Muscle of back (tissue), 11 donors: ENCODE measurements around the gene KIAA0040. TPM values are rescaled to one million over a fixed set of nuclear protein-coding genes. Genes with fewer than 3 reads are reported as not detected.
A peak's percentile ranks its signal among the peaks of the same experiment; 100 is the strongest.

Source experiments
- DNase-seq, 3 donors: peaks; one replicate each; pipeline versions ENCODE4 v3.0.0 to v3.0.0-alpha.2; 2013
- polyA plus RNA-seq, 10 donors: library from polyadenylated mRNA; unstranded; fragments of 120-200 nt; gene quantifications; one replicate each; pipeline ENCODE4 v1.2.1, GENCODE V29; 2013; ENCODE audit not compliant: insufficient read length in 10 of 10

Gene KIAA0040
- polyA plus RNA-seq, 10 donors, result 11.6 to 21.5 (median 15.8) TPM

DNA sequence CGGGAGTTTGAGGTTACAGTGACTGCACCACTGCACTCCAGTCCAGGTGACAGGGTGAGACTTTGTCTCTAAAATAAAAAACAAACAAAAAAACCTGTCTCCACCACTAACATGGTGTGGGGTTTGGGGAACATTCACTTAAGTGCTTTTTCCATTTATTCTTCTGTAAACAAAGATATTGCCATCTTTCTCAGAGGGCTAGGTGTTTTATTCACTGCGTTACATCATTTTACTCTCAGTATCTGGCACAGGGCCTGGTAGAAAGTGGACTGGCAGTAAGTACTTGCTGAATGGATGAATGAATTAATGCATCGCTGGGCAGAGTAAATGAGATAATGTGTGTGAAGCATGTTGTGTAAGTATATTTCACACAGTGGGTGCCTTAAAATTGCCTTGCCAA is 20.1 kb downstream of the KIAA0040 start:
- no peak for DNase-seq

DNA sequence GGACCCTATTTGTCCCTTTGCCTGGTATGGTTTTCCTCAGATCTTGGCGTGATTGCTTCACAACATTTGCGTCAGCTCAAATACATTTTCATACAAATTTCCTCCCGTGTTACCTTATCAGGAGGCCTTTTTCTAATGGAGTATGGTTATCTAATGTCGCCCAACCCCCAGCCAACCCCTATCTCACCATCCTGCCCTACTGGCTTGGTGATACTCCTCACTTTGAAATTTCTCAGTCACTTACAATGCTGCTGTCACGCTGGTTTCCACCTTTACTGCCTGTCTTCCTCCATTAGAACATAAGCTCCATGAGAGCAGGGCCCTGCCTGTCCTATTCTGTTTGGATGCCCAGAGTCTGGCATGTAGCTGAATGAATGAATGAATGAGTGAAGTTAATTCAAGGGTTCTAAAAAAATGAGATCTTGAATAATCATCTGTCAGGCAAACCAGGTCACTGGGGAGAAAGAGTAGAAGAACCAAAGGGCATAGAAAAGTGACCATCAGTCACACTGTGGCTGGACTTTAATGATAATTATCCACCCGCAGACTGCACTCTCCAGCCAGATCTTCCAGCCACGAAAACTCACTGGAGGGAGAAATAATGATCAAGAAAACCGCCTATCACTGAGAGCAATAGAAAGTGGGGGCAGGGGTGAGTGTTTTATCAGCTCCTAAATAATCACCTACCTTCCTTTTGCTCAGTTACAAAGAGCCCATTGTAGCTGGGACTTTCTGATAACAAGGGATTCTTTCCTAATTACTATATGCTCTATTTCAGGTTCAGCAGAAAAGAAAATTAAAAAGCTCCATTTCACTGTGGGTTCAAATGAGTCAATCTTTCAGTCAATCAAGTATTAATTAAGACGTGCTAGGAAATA is 21.3 kb downstream of the KIAA0040 start:
- DNase-seq, result no peak

DNA sequence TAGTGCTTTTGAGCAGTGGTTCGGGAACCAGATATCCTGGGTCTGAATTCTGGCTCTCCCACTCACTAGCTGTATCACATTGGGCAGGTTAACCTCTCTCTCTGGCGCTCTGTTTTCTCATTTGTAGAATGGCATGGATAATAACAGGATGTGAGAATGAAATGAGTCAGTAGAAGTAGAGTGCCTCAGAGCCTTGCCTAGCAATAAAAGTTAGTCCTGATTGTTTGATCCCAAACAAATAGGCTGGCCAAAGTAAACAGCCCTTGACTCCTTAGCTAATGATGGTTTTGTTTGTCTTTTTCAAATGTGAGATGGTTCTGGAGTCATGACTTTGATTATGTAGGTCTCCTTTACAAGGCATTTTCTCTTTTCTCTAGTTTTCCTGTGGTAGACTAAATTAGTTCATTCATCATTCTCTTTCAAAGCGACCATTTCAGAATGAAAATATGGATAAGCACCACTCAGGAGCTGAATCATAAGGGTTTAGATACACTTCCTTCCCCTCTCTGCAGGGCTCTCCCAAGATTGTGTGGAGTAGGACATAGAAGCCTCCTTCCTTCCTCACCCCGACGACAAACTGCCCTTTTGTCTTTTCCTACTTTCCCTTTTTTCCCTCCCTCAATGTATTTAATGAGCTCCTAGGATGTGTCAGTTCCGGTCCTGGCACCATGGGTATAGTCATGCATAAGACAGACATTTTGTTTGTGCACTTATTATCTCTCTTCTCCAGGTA is 23.1 kb downstream of the KIAA0040 start:
- no peak for DNase-seq

DNA sequence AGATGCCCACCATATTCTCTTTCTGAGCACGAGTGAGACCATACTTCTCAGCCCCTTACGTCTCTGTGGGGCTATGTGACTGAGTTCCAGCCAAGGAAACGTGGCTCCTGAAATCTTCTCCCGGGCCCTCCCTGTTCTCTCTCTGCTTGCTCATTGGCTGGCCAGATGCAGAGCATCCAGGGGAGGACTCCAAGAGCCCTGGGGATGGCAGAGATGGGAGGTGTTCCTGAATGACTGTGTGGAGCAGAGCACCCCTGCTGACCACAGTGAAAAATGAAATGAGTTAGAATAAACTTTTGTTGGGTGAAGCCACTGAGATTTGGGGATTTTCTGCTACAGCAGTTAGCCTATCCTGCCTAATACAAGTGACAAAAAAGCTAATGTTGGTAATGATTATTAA is 23.8 kb downstream of the KIAA0040 start:
- no peak for DNase-seq

DNA sequence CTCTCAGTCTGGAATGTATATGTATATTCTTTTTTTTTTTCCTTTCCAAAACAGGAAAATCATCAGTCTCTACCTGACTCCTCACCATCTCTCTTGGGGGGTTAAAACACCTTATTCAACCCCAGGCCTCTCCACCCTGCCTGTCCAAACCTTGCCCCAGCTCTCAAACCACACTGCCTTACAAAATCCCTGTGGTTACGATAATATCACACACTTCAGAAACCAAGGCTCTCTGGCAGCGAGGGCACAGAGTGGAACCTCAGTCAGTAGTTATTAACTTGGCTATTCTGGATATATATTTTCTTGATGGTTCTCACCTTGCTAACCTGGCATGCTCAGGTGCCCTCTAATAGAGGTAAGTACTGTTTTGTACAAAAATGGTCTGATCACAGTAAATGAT is 24.7 kb downstream of the KIAA0040 start:
- DNase-seq, result no peak

DNA sequence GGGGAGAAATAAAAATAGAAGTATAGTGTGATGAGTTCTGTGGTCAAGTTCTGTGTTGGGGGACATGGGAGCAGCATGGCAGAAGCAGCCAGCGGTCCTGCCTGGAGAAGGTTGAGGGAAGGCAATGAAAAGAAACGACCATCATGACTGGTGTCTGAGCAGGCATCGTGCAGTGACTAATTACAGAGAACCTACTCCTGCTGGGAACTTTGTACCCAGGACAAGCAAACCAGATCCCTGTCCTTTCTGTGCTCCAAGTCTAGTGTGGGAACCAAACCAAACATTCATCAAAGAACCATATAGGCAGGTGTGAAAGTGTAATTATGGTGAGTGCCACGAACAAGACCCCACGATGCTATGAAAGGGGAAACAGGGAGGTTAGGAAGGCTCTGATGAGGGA is 25.8 kb downstream of the KIAA0040 start:
- DNase-seq, result no peak

DNA sequence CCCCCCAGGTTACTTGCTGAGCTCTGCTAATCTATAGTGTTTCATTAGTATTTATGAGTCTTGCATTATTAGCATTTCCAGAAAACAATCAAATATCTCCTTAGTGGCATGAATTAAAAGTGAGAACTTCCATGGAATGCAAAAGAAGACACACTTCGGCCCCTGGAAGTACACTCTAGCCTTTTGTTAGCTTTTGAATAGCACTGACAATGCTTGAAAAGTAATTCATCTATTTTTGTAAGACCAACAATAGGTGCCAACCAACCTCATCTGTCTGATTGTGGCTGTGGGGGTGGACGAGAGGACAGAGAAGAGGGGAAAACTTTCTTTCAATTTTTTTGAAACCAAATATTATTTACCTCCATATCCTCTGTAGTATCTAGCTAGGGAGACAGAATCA is 27.8 kb downstream of the KIAA0040 start:
- no peak for DNase-seq

DNA sequence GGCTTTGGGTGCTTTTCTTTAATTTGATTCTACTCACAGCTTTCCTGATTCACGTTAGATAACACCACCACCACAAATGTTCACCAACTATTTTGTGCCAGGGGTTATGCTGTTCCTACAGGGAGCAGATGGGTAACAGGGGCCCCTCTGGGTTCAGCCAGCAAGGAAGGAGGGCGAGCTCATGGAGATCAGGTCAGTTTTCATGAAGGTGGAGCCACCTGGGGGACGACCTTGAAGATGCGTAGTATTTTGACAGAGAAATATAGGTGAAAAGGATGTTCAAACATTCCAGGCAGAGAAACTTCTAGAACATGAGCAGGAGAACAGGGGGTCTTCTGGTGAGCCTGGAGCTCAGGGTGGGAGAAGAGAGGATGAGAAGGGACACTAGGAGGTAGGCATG is 28.9 kb downstream of the KIAA0040 start:
- no peak for DNase-seq

DNA sequence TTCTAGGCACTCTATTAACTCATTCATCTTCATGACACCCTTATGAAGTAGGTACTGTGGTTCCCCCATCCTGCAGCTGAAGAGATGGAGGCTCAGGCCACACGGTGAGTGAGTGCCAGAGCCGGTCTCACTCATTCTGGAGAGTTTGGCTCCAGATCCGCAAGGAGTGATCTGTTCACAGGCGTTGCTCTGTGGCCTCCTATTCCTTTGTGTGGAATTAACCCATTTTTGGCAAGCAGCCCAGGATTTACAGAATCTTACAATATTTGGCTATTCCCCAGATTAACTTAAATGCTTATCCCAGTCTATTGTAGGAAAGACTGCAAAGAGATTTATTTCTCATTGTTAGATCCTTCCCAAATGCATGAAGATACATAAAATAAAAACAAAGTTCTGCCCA is 29.6 kb downstream of the KIAA0040 start:
- DNase-seq, result peak; percentile 60 to 93 (median 84)

DNA sequence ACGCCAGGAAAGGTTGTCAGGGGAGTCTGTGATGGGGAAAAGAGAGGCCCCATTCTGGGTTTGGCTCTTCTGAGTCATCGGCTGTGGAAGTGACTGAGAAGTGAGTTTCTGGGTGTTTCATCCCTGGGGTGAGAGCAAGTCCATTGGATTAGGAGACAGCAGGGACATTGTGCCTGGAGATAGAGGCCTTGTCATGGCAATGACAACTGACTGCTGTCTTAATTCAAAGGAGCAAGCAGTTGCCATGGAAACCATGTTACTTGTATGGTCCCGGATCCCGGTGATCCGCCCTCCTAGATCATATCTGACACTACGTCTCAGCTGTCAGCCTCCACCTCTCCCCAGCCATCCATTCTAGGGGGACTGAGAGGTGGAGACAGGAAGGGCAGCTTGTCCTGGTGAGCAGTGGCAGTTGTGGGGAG is 34.4 kb downstream of the KIAA0040 start:
- no peak for DNase-seq

DNA sequence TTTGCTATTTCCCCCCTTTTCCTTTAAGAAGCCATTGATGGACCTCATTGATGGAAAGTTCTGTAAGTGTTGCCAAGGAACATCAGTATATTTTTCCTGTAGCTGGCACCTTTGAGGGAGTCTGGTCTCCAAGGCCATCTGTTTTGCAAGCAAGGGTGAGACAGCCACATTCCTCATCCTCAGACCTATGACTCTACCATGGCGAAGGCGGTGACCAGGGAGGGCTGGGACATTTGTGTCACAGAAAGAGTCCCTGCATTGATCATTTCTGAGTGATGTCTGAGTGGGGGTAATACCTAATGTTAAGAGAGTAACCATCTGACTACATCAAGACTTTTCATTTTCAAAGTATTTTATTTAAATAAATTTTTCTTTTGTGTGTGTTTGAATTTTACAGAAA is 35.4 kb downstream of the KIAA0040 start:
- no peak for DNase-seq

DNA sequence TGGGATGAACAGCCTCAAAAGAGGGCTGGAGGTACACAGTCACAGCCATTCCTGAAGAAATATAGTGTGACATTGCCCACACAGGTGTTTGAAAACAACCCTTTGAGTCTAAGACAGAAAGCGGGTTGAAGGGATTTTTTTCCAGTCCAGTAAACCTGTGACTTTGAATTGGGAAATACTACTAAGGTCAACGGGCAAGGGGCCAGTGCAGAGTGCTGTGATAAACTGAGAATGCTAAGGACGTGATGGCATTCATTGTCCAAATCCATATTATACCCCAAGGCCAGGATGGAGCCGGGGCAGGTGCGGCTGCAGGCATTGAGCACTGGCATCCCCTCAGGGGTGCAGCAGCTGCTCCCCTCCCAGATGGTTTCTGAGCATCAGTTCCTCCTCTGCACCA is 36.6 kb downstream of the KIAA0040 start:
- no peak for DNase-seq

DNA sequence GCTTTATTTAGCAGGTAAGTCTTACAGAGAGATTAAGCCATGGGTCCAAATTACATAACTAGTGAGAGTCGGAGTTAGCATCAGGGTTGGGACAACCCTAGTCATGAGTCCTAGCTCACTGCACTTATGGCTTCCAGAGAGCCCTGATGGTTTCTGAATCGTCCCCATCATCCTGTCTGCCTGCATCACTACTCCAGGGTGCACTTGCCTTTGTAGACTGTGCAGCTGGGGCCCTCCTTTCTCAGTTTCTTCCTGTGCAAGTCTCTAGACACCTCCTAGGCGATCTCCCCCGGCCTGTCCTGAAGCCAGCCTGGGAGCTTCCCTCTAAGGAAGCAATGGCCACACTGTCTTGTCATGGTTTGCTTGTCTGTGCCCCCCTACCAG is 37.1 kb downstream of the KIAA0040 start:
- DNase-seq, result no peak

DNA sequence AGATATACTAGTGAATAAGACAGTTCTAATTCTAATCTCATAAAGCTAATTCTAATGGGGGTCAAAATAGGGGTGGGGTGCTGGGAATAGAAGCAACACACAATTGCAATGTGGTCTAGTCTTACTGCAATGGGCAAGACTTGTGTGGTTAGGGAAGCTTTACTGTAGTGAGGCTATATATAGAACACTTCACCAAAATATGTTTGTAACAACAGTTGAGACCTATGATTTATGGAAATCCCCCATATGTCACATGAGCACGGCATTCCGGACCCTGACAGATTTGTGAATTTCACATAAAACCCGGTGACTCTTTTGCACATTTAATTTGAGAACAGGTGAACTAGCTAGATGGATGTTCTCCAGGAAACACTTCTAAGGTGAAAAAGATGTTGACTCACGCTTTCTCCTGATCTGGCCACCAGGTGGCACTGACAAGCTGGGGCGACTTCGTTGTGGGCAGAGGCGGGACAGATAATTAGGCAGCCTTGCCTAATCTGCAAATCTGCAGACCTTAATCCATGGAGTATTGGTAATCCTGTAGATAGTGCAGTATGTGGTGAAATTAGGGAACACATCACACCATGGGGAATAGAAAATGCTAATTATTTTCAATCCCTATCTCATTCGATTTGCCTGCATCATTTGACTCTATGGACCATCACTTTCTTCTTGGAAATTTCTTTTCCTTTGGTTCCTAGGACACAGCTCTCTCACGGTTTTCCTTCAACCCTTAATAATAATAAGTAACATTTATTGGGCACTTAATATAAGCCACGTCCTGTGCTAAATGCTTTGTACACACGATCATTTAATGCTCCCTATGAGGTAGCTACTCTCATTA is 37.7 kb downstream of the KIAA0040 start:
- DNase-seq, result peak; percentile 47 to 81 (median 76)

DNA sequence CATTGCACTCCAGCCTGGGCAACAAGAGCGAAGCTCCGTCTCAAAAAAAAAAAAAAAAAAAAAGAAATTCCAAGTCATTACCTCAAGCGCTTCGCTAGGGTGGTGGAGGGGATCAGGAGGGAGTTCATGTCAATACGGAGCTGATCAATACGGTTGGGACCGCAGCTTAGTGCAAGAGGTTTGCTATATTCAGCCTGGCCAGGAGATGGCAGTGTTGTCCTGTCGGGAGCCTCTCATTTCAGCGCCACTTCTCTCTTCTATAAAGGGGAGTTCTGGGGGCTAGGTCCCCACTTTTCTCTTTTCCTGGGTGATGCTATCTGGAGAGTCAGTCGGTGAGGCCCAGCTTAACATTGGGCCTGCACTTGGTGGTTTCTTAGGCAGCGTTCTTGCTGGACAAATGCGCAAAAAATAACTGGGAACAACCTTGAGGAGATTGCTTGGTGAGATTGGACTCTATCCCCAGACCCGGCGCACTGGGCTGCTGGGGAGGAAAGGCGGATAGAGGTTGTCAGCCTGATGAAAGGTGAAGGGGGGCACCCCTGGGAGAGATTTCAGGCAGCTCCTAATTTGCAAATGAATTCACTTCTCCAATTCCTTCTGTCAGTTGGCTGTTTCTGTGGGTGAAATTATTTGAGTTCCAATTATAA is 40.4 kb downstream of the KIAA0040 start:
- DNase-seq, result peak in 2 of 3 donors; percentile 73 to 78

DNA sequence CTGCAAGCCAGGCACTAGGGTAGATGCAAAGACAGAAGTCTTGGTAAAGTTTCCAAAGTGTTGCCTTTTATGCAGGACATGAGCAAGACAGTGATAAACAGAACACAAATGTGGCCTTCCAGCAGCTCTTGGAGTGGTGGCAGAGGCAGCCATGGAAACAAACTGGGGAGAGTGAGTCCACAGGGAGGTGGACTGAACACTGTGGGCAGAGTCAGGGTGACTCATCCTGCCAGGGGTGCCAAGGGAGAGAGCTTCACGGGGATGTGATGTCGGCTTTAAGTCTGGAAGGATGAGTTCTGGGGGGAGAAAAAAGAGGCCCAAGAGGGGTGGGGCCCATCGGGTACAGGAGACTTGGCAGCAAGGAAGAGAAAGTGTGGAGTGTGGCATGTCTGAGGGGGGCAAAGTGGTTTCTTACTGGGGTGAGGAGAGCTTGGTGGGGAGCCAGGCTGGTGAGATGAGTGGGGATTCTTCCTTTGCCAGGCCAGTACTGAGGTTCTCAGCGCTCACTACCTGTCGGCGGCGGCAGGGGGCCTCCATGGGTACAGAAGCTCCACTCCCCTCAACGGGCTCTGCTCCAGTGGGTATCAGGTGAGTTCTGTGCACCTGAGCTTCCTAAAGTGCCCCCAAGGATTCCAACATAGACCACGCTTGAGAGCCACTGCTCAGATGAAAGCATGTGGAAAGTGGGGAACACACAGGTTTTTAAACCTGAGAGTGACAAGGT is 41.8 kb downstream of the KIAA0040 start:
- no peak for DNase-seq

DNA sequence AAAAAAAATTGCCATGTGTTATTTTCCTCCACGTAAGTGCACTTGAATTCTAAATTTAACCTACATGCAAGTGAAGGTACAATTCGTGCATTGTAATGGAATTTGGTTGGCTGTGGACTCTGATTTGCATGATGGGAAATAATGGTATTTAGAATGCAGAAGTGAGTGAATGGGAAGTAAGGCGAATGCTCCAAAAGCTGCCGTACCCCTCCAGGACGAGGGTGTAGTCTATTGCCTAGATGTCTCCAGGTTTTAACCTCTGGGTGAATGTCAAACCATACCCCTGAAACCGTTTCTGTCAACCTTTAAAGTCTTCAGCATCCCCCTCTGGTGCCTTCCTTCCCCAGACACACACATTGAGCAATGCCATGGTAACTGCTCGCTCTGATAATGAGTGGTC is 44.5 kb downstream of the KIAA0040 start:
- no peak for DNase-seq

DNA sequence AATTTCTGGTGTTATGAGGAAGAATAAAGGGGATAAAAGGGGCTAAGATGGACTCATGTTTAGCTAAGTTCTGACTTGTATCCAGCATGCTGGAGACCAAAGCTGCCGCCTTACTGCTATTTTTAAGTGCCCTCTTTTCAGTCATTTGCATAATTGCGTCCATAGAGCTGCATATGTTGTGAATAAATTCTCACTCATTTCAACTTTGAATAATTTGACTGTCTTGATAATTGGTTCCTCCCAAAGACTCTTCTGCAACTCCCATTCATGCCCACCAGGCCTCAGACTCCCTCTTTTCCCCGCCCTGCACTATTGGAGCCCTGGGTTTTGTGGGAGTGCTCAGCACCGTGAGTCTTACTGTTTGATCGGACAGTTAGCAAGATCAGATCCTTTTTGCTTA is 45.0 kb downstream of the KIAA0040 start:
- DNase-seq, result no peak

DNA sequence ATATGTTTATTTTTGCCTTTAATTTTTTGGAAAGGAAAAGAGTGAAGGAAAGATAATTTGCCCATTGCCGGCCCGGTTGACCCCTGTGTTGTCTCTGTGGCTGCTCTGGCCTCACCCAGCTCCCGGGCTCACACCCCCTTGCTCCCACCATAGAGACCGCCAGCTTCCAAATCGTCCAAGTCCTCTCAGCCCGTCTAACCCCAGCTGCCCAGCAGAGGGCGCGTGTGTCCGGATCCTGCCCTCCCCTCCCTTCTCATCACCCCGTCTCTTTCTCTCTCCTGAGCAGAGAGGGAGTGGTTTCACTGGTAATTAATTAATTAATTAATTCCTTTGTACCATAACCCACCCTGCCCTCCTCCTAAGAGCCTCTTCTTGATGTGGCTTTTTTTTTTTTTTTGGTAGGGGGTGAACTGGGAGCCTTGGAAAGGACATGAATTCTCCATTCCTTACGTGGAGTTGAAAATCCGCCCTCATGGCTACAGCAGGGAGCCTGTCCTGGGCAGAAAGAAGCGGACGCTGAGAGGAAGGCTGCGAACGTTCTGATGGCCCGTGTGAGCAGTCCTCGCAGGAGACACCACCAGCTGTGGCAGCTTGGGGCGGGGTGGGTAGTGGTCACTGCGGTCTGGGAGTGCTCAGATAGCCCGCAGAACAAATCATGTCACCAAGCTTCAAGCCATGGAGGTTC is 45.9 kb downstream of the KIAA0040 start:
- DNase-seq, result peak in 2 of 3 donors; percentile 68 to 78

DNA sequence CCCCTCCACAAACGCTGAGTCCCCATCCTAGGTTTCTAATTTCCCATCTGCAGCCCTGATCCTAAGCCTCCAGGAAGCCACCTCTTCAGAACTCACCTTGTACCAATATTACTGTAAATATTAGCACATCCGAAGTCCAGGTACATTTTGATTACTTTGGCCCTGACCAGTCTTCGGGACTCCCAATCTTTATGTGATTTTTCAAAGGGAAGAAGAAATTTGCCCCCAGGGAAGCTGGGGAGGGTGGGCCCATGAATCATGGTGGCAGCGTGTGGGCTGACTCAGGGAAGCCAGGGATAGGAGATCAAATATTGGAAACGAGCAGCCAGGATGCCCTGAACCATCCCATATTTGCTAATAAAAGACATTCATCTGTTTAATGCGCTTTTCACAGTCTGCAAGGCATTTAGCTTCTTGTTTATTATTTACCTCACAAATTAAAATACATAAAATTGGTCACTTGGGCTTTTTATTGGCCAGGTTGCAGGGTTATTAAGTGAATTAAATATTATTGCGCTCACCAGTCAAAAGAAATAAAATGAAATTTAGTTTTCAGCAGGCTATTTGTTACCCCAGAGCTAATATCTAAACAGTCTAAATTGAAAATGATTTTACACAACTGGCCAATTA is 46.6 kb downstream of the KIAA0040 start:
- no peak for DNase-seq
